GM19463 (cell line): ENCODE results near the gene MYO1A.
A peak's percentile ranks its signal among the peaks of the same experiment; 100 is the strongest.
"Not testable (repeated sequence)": the region's sequence is repeated elsewhere in the genome, so short reads cannot be mapped to it uniquely, and the experiment has no call there.

Source experiments
- ATAC-seq: cut with Tn5 transposase; IDR thresholded peaks from one replicate; pipeline ENCODE4 v1.9.1; 2021; ENCODE audit warnings: mild to moderate bottlenecking, moderate library complexity; ENCODE audit not compliant: unreplicated experiment

The MYO1A gene

DNA sequence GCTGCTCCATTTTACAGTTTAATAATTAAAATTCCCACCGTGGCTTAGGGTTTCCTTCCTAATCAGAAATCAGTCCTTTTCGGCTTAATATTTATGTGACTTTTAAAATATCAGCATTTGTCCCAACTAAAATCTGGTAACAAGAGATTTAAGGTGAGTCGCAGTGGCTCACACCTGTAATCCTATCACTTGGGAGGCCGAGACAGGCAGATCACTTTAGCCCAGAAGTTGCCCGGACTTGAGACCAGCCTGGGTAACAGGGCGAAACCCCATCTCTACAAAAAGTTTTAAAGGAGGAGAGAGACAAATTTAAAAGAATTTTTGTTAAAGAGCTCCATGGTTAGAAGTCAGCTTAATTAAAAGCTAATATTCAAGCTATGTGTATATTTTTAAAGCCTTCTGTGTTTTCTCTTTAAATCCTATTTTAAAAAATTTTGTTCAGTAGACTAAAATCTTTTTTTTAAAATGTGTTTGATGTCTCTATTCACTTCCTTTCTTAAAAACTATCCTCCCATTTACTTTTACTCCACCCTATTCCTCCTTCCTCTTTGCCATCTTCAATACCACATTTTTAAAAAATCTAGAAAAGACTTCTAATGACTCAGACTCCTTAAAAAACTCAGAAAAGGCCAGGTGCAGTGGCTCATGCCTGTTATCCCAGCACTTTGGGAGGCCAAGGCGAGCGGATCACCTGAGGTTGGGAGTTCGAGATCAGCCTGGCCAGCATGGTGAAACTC lies 29.8 kb downstream of the MYO1A start:
- ATAC-seq, result no peak

- ATAC-seq, result no peak
Observed at GRCh38 chr12:57018906-57019305, 31.0 kb downstream of the MYO1A start.

DNA sequence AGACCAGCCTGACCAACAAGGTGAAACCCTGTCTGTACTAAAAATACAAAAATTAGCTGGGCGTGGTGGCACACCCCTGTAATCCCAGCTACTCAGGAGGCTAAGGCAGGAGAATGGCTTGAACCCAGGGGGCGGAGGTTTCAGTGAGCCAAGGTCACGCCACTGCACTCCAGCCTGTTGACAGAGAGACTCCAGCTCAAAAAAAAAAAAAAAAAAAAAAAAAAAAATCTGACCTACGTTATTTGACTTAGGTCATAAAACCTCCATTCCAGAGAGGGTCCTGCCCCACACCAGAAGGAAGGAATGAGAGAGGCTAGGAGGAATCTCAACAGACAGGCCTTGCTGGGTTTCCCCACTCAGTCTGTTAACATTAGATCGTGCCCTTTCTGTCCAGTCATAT lies 31.6 kb downstream of the MYO1A start:
- ATAC-seq, result not testable (repeated sequence)

DNA sequence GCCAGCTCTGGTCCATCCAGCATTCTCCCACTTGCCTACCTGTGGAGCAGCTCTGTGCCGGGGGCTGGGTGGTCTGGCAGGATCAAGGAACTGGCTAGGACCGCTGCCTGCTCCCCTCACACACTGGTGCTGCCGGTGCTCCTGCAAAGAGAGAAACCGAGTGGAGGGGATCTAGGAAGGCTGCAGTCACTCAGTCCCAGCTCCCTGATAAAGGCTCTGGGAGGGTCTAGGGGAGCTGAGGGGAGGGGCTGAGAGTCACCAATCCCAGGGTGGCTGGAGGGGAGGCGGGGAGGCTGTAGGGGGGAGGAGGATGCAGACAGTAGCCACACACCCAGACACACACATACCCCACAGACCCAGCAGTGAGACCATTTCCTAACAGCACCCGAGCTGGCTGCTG lies 33.6 kb downstream of the MYO1A start, which contains the start of gene TAC3:
Gene TAC3, minus strand, starts transcription at position 182 of the 400 bp plus-strand sequence. CDS start 732 bp downstream, outside the sequence.
- ATAC-seq, result no peak

GRCh38 chr12:57012600-57013465 lies 37.1 kb downstream of the MYO1A start:
- peak; percentile 77 for ATAC-seq

DNA sequence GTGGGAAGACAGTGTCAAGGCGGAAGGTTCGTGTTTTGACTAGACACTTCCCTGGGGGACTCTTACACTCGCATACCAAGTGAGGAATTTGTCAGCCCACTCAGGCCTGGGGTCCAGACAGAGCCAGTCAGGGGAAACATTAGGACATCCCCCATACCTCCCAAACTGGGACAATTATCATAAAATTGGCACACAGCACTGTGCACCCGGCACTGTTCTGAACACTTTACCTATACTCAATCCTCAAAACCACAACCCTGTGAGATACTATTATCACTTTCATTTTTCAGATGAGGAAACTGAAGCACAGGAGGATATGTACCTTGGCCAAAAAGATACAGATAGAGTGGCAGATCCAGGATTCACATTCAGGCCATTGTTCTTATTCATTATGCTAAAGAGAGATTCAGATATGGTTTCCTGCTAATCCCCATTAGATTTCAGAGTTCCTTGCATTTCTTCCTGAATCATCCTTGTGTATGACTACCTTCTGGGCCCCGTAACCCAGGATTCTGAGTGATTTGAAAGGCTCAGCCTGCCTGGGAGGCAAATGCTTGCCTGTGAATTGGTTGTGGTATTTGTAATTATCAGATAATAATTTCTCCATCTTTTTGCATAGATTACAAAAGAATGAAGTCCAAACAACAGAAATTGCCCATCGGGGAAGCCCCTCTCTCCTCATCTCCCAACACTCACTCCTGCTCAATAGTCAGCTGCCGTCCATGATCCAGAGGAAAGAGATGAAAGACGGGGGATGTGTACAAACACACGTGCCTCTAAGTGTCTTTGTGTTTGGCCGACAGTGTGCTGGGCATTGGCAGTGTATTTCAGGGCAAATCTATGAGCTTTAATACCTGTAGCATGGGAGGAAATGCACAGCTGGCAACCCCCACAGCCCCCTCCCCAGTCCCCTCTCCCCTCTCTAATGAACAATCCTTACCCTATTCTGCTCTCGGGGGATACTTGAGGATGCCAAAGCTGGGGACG lies 38.2 kb downstream of the MYO1A start:
- ATAC-seq, result peak; percentile 61

- ATAC-seq, result no peak
Observed at GRCh38 chr12:57010627-57011247, 39.2 kb downstream of the MYO1A start.

- no peak for ATAC-seq
Observed at GRCh38 chr12:57009949-57010626, 39.8 kb downstream of the MYO1A start.

- ATAC-seq, result no peak
Observed at GRCh38 chr12:57008178-57008577, 41.8 kb downstream of the MYO1A start.

GRCh38 chr12:57006809-57007475 lies 43.0 kb downstream of the MYO1A start:
- ATAC-seq, result no peak

DNA sequence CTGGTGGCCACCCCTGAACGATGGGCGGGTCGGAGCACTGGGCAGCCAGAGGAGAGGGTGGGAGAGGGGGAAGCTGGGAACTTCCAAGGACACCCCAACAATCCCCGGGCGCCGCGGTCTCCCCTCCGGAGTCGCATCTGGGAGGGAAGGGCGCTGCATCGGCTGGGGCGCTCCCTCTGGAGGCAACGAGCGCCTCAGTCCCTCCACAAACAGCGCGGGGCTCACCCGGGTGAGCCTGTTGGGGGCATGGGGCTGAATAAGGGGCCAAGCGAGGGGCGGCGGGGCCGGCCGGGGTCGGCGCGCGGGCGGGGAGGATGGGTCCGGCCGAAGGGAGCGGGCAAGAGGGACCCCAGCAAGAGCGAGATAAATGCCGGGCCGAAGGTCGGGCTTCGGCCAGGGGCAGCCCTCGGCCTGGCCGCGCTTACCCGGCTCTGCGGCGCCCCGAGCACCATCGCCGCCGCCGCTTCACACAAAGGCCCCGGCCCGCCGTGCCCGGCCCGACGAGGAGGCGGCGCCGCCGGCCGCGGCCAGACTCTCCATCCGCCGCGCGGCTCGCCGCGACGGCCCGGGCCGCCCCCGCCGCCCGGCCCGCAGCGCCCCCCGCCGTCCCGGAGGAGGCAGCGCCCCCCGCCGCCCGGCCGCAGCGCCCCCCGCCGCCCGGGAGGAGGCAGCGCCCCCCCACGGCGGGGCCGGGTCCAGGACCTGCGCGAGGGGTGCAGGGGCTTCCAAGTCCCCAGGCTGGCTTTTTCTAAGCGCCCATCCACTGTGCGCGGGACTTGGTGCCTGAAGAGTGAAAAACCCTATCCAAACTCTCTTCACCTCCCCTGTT lies 43.7 kb downstream of the MYO1A start, which contains the start of gene ZBTB39:
Gene ZBTB39, minus strand, starts transcription at position 567 of the 829 bp plus-strand sequence. CDS start 1,629 bp downstream, outside the sequence.
- peak; percentile 72 for ATAC-seq

- ATAC-seq, result no peak
Observed at GRCh38 chr12:57004651-57005050, 45.3 kb downstream of the MYO1A start.

- ATAC-seq, result no peak
Observed at GRCh38 chr12:57003395-57003794, 46.5 kb downstream of the MYO1A start.

- no peak for ATAC-seq
Observed at GRCh38 chr12:57001448-57001906, 48.5 kb downstream of the MYO1A start.

DNA sequence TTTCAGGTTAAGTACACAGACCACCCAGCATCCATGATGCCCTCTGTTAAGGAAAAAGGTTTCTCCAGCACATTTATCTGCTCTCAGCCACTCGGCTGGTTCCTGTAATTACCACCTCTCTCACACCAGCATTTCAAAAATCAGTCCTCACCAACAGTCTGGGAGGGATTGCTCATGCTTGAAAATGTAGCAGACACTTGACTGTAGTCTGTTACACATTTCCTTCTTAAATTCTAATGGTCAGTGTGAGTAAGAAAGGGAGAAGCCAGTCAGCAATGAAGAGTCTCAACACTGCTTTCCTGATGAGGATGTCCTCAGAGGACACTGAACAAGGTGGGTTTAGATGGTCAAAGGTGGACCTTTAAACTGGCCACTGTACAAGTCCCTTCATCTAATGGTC lies 49.5 kb downstream of the MYO1A start:
- ATAC-seq, result no peak

DNA sequence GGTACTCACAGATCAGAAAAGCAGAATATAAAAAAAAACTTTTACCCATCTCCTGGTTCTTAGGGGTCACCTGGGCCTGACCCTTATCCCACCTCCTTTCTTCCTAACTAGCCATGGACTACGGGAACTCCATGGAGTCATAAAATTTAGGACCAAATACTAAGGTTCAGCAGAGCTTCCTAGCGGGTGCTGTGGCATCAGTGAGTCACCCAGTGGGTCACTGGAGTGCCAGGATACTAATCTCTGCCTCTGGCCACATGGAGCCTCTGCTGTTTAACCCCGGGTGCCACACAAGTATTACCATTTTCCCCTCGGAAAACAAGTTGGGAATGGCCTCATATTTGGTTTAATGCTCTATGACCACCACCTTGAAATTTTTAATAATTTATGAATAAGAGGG lies 50.5 kb downstream of the MYO1A start:
- no peak for ATAC-seq

DNA sequence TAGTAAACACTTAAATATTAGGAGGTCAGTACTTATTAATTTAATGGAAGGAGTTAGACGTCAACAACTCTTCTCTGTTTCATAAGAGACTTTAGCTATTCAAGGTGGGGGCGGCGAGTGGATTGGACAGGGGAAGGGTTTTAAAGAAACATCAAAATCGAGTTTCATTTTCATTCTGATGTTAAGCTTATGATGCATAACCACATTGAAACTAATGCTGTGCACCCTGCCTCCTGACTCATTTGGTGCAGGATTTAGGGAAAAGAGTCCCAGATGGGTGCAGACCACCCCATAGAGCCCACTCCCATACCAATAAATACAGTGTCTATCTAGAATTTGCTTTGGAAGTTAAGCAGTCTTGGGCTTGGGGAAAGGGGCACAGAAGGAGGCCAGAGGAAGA lies 50.9 kb downstream of the MYO1A start:
- peak; percentile 86 for ATAC-seq

DNA sequence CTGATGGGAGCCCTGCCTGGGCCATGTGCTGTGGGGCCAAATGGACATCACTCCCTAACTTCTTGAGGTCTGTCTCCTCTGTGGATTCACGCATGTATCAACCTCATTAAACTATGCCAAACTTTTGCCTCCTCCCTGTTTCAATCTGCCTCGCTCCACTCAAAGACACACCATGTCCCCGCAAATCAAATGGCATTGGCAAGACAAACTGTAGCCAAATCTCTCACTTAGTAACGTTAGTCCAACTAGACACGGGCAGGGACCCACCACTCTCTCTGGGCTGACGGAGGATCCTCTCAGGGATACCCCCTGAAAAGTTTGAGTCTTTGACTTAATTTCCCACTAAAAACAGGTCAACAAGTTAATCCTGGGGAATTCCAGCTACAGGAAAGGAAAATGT lies 51.6 kb downstream of the MYO1A start:
- no peak for ATAC-seq
